ENCODE results near the gene KCNQ5. TPM values are rescaled to one million over a fixed set of nuclear protein-coding genes. Genes with fewer than 3 reads are reported as not detected.

KCNQ5 gene
- total RNA-seq, 1 experiment from 2014 or later = not detected

DNA sequence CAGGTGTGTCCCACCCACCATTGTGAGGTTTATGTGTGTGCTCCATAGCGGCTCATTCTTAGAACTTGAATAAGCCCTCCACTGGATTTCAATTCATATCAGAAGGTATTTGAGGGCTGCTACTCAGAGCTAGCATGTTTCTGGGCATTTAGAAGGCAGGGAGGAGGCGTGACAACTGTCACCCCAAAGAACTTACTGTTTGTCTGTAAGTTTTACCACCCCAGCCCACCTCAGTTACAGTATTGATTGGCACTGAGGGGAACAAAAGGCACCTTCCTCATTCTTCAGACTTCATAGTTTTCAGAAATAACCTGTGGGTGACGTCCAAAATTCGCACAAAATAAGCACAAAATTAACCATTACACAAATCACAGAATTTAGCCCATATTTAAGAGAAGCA lies 521.7 kb downstream of the KCNQ5 start (continued):
- TF ChIP-seq, protein P1, sequence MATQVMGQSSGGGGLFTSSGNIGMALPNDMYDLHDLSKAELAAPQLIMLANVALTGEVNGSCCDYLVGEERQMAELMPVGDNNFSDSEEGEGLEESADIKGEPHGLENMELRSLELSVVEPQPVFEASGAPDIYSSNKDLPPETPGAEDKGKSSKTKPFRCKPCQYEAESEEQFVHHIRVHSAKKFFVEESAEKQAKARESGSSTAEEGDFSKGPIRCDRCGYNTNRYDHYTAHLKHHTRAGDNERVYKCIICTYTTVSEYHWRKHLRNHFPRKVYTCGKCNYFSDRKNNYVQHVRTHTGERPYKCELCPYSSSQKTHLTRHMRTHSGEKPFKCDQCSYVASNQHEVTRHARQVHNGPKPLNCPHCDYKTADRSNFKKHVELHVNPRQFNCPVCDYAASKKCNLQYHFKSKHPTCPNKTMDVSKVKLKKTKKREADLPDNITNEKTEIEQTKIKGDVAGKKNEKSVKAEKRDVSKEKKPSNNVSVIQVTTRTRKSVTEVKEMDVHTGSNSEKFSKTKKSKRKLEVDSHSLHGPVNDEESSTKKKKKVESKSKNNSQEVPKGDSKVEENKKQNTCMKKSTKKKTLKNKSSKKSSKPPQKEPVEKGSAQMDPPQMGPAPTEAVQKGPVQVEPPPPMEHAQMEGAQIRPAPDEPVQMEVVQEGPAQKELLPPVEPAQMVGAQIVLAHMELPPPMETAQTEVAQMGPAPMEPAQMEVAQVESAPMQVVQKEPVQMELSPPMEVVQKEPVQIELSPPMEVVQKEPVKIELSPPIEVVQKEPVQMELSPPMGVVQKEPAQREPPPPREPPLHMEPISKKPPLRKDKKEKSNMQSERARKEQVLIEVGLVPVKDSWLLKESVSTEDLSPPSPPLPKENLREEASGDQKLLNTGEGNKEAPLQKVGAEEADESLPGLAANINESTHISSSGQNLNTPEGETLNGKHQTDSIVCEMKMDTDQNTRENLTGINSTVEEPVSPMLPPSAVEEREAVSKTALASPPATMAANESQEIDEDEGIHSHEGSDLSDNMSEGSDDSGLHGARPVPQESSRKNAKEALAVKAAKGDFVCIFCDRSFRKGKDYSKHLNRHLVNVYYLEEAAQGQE (IDR thresholded peaks at IDR 0.05; ENCODE audit: low read depth) = no peak
- TF ChIP-seq POLR2AphosphoS5 (IDR thresholded peaks at IDR 0.05; ENCODE audit: low read depth, low read length) (no peak), RAD21 (IDR thresholded peaks at IDR 0.05; ENCODE audit: low read depth) (no peak), CEBPB (IDR thresholded peaks at IDR 0.05; ENCODE audit: low read depth) (no peak), EGR1 (IDR thresholded peaks at IDR 0.05; ENCODE audit: low read depth) (no peak), POLR2A (IDR thresholded peaks at IDR 0.05; ENCODE audit: borderline replicate concordance, extremely low read depth, insufficient read depth, insufficient read length) (no peak), SIN3A (IDR thresholded peaks at IDR 0.05; ENCODE audit: low read depth) (no peak)
- TF ChIP-seq, protein P2, sequence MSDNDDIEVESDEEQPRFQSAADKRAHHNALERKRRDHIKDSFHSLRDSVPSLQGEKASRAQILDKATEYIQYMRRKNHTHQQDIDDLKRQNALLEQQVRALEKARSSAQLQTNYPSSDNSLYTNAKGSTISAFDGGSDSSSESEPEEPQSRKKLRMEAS (IDR thresholded peaks at IDR 0.05) = no peak
- TF ChIP-seq, protein P3, sequence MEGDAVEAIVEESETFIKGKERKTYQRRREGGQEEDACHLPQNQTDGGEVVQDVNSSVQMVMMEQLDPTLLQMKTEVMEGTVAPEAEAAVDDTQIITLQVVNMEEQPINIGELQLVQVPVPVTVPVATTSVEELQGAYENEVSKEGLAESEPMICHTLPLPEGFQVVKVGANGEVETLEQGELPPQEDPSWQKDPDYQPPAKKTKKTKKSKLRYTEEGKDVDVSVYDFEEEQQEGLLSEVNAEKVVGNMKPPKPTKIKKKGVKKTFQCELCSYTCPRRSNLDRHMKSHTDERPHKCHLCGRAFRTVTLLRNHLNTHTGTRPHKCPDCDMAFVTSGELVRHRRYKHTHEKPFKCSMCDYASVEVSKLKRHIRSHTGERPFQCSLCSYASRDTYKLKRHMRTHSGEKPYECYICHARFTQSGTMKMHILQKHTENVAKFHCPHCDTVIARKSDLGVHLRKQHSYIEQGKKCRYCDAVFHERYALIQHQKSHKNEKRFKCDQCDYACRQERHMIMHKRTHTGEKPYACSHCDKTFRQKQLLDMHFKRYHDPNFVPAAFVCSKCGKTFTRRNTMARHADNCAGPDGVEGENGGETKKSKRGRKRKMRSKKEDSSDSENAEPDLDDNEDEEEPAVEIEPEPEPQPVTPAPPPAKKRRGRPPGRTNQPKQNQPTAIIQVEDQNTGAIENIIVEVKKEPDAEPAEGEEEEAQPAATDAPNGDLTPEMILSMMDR (IDR thresholded peaks at IDR 0.05 in 2 of 3, conservative IDR thresholded peaks at IDR 0.05 in 1 of 3; ENCODE audit: borderline replicate concordance in 1 of 3, insufficient read depth in 1 of 3, low read depth in 2 of 3, low read length in 2 of 3) = no peak

DNA sequence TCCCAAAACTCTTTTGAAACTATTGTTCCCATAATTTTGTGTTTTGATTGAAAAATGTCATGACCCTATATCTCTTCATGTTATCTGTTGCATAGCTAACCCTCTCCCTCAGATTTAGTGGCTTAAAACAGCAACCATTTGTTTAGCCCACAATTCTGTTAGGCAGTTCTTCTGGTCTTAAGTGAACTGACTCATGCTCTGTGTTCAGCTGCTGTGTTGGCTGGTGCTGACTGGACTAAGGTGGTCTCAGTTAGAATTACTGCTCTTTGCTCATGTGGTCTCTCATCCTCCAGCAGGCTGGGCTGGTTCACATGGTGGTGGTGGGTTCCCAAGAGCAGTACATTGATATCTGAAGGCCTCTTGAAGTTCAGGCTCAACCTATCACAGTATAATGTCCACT lies 522.7 kb downstream of the KCNQ5 start:
- H2AFZ ChIP-seq (ENCODE audit: low read depth, low read length, poor library complexity, severe bottlenecking) = no peak overlapping the region
- H3K9me3 ChIP-seq (ENCODE audit: control insufficient read depth in 1 of 2, insufficient read depth in 1 of 2, low read depth in 1 of 2, low read length in 2 of 2) = no peaks in the 10 kb centered on the region
- TF ChIP-seq, protein P2 (IDR thresholded peaks at IDR 0.05) = no peak
- TF ChIP-seq, protein P4, sequence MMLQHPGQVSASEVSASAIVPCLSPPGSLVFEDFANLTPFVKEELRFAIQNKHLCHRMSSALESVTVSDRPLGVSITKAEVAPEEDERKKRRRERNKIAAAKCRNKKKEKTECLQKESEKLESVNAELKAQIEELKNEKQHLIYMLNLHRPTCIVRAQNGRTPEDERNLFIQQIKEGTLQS (IDR thresholded peaks at IDR 0.05) = no peak
- TF ChIP-seq SIN3A (IDR thresholded peaks at IDR 0.05; ENCODE audit: low read depth) (no peak), ELF1 (IDR thresholded peaks at IDR 0.05; ENCODE audit: borderline replicate concordance, low read depth) (no peak), RAD21 (IDR thresholded peaks at IDR 0.05; ENCODE audit: low read depth) (no peak)
- TF ChIP-seq, protein P3 (IDR thresholded peaks at IDR 0.05 in 2 of 3, conservative IDR thresholded peaks at IDR 0.05 in 1 of 3; ENCODE audit: borderline replicate concordance in 1 of 3, insufficient read depth in 1 of 3, low read depth in 2 of 3, low read length in 2 of 3) = no peak
- no peaks in the 10 kb centered on the region for H4K20me1 ChIP-seq (ENCODE audit: insufficient read depth)
- BruUV-seq (replicated peaks) = no TSS peak
- no peak for DNase-seq (ENCODE audit: low read depth, low spot score)
- ChIA-PET POLR2A (no interaction called here), RAD21 (ENCODE audit: low non-redundant PET in 1 of 2, low total read pairs in 2 of 2, uncharacterized antibody in 2 of 2, unreplicated experiment in 2 of 2) (no interaction called here), CTCF (interaction anchor here (1.3 kb wide), 1 partner anchor 10 kb away, joined by 3 read pairs; no protein-coding TSS in a partner anchor)
- intact Hi-C loops (cut with micrococcal nuclease) = no loop called here
- H3K9ac ChIP-seq (ENCODE audit: low read length) = no peak overlapping the region
- no peaks in the 10 kb centered on the region for H3K79me2 ChIP-seq (ENCODE audit: insufficient read depth, low read length)
- no peaks in the 10 kb centered on the region for H3K4me1 ChIP-seq (ENCODE audit: control insufficient read depth in 1 of 2, insufficient read depth in 2 of 2, low read length in 2 of 2)
- H3K27me3 ChIP-seq (ENCODE audit: insufficient read depth, low read length) = peaks cover 43% of the 10 kb centered on the region
- H3K9me2 ChIP-seq (ENCODE audit: insufficient read depth) = no peaks in the 10 kb centered on the region
- H3K36me3 ChIP-seq (ENCODE audit: control insufficient read depth in 1 of 2, insufficient read depth in 2 of 2, low read length in 2 of 2) = no peaks in the 10 kb centered on the region
- no peak overlapping the region for H3K4me3 ChIP-seq (replicated peaks in 1 of 2; ENCODE audit: low read depth in 1 of 2, low read length in 2 of 2)
- no peak for ATAC-seq
- H3K27ac ChIP-seq (ENCODE audit: low read depth, low read length) = no peak overlapping the region
- H3K4me2 ChIP-seq (ENCODE audit: low read length) = no peak overlapping the region

Data from HCT116 (cell line).